Stimulated activated naive CD4-positive, alpha-beta T cell (primary cell): ENCODE measurements around the gene CCDC30.
"Not testable (repeated sequence)": the region's sequence is repeated elsewhere in the genome, so short reads cannot be mapped to it uniquely, and the experiment has no call there.

Experiments
- DNase-seq, 6 experiments: peaks; one replicate each; lab custom pipeline; 2025; lab: John Stamatoyannopoulos, UW

CCDC30 gene

DNA sequence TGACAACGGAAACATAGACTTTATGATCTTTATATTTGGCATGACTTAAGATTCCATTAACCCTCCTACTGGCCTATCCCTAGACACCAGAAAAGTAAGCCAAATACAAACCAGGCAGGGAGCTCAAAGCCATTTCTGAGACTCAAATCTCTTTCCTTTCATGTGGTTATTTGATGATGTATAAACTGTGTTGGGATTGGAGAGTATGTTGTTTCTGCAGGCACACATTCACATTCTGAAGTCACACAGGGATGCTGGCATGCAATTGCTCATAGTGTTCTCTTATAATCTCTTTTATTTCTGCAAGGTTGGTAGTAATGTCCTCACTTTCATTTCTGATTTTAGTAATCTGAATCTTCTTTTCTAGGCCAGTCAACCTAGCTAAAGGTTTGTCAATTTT is 13.0 kb upstream of the CCDC30 start:
- no peak for DNase-seq

DNA sequence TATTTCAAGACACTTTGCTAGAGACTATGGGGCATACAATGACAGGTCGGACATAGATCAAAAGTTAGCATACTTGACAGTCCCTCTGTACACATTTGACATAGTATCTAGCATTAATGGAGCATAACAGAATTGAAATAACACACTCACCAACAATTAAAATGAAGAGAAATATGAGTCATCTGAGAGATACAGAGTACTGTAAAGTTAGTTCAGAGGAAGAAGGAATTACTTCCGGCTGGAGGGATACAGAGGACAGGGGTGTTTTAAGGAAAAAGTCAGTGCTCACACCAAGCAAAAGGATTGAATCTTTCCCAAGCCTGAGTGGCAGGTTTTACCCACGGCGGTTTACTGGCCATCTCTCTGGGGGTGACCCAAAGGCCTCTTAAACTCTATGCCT is 9.7 kb upstream of the CCDC30 start:
- DNase-seq = no peak

DNA sequence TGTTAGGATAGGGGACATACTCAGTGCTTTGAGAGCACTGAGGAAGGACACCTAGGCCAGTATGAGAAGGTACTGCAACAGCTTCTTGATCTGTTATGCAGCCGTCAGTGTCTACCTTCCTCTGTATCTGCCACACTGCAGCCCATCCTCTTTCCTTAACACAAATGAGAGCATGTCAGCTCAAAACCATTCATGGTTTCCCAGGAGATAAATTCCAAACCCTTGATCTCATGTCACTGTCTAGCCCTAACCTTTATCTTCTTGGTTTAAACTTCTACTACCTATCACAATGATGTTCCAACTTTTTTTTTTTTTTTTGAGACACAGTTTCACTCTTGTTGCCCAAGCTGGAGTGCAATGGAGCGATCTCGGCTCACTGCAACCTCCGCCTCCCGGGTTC is 8.7 kb upstream of the CCDC30 start:
- DNase-seq = no peak

DNA sequence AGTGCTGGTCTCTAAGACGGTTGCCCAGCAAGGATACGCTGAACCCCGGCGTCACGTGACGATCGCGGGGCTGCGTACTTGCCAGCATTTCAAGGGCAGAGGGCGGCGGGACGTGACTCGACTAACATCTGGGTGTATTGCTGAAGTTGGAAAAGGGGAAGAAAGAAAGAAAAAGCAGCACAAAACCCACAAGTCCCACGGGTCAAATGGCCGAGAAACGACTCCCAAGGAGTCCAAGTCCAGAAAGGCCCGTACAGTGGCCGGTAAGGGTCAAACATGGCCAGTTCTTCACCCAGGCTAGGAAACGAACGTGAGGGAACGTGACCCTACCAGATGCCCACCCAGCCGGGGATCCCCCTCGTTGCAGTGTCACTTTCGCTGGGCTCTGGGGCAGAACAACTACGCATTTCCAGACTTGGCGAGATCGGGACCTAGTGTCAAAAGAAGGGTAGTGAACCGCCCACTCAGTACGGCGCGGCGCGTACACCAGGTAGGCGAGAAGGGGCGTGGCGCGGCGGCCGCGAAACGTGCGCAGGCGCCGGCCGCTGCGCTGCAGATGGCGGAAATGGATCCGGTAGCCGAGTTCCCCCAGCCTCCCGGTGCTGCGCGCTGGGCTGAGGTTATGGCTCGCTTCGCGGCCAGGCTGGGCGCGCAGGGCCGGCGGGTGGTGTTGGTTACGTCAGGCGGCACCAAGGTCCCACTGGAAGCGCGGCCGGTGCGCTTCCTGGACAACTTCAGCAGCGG is 6.9 kb upstream of the CCDC30 start, which contains the start of the genes PPCS and ZMYND12:
Gene PPCS, plus strand, starts transcription at position 534 of the 744 bp plus-strand sequence. Its CDS starts 23 bp downstream, at position 557.
Gene ZMYND12, minus strand, starts transcription at position 13 of the 744 bp plus-strand sequence. CDS start 25 bp downstream, outside the sequence.
- peak; percentile 84 to 91 (median 89) for DNase-seq

DNA sequence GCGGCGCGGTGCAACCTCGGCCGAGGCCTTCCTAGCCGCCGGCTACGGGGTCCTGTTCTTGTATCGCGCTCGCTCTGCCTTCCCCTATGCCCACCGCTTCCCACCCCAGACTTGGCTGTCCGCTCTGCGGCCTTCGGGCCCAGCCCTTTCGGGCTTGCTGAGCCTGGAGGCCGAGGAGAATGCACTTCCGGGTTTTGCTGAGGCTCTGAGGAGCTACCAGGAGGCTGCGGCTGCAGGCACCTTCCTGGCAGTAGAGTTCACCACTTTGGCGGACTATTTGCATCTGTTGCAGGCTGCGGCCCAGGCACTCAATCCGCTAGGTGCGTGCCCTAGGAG is 6.4 kb upstream of the CCDC30 start:
- DNase-seq = peak in 5 of 6 experiments; percentile 46 to 89 (median 64)

DNA sequence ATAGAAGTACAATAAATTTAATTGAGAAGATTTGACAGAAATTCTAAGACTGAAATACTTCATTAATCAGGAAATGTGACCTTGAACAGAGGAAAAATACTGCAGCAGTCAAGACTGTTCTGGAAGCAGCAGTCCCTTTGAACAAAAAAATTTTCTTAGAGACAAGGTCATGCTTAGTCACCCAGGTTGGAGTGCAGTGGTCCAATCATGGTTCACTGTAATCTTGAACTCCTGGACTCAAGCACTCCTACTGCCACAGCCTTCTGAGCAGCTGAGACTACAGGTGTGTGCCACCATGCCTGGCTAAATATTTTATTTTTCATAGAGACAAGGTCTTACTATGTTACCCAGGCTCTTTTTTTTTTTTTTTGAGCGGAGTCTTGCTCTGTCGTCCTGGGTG is 1.9 kb upstream of the CCDC30 start:
- DNase-seq = no peak

DNA sequence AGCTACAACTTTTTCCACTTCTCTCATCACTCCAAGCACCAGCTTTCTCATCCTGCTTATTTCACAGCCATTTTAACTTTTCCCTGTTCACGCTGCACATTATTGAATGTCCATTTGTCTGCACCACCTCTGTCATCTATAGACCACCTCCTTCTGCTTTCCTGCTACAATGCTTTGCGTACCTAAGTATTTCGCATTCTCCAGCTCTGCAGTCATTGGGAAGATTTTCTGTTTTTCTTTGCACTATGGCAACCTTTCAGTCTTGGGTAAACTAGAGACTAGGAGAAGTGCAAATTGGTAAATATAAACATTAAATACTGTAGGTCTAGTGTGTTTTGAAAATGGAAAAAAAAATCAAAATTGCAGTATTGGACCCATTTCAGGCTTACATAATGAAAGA is 835 bp downstream of the CCDC30 start:
- DNase-seq = peak in 1 of 6 experiments; percentile 1

DNA sequence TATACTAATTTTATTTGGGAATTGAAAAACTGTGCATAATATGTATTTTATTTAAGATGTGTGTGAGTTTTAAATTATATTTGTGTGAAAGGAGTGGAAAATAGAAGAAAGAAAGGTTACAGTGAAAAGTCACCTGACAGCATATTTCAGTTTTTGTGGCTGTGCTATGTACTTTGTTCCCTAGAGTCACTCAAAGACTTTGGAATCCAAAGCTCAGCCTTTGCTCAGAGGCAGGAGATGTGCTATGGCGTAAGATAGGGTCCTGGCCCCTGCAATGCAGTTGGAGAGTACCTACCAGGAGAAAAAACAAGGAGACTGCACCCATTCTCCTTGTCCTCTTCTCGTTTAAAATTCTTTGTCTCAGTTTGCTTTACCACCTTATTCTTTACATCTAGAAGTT is 2.9 kb downstream of the CCDC30 start:
- DNase-seq = no peak

DNA sequence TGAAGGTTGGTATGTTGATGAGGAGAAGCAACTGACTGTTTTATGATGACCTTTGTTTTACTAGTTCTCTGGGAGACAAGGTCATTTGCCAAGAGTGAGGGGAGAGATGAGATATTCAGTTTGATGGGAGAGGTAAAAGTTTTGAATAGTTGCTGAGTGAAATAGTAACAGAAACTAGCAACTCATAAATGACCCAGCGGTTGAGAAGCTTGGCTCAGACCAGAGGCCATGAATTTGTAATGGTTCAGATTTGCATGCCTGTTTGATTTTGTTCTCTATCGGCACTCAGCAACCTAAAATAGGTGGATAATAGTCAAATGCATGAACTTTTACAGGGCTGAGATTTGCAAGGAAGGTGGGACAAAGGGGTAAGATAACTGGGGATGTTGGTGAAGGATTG is 6.6 kb downstream of the CCDC30 start:
- DNase-seq = no peak

DNA sequence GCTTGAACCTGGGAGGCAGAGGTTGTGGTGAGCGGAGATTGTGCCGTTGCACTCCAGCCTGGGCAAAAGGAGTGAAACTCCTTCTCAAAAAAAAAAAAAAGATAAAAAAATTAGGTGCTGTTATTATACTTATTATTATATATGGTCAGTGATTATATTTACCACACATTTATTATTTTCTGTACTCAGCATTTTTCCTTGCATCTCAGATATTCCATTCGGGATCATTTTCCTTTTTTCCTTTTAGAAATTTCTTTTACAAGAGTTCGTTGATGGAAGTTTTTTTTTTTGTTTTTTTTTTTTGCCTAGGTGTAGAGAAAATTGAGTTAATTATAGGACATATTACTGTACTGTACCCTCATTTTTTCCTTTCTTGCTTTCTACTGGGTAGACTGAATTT is 13.5 kb downstream of the CCDC30 start:
- DNase-seq = no peak

DNA sequence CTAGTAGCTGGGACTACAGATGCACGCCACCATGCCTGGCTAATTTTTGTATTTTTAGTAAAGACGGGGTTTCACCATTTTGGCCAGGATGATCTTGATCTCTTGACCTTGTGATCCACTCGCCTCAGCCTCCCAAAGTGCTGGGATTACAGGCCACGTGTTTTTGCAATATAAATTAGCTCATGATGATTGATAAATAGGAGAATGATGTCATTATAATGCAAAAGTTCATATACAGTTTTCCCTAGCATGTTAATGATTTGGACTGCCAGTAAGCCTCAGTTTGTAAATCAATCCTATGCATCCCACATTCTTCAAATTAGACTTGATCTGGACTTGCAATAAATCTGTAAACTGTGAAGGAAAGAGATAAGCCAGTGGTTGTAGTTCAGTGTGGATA is 14.3 kb downstream of the CCDC30 start:
- not testable (repeated sequence) for DNase-seq

DNA sequence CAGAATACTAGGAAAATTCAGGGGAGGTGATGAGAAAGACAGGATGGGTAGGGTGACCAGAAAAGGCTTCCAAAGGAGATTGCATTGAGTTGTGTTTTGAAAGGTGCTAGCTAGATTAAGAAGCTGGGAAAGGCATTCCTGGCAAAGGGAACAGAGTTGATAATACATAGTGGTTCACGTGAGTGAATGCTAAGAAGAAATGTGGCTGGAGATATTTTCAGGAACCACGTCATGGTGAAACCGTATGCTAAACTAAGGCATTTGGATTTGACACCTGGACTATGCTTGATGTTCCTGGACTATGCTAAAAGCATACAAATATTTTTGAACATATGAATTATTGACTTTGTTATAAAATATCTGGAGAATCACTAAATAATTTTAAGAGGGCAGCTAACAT is 14.7 kb downstream of the CCDC30 start:
- no peak for DNase-seq

DNA sequence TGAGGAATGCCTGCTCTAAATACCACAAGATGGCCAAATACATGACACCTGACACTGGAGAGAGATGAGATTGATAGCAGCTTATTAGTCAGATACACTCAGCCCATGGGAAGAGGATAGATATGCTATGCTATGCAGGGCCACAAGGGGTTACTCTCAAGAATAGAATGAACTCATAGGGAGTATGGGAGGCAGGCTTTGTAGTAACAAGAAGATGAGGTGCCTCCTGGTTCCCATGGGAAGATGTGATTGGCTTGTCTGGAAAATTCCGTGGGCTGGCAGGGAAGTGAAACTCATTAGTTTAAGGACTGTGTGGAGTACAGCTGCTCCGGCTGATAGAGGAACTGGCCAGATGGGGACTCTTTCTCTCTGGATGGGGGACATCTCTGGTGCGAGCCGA is 16.5 kb downstream of the CCDC30 start:
- no peak for DNase-seq

DNA sequence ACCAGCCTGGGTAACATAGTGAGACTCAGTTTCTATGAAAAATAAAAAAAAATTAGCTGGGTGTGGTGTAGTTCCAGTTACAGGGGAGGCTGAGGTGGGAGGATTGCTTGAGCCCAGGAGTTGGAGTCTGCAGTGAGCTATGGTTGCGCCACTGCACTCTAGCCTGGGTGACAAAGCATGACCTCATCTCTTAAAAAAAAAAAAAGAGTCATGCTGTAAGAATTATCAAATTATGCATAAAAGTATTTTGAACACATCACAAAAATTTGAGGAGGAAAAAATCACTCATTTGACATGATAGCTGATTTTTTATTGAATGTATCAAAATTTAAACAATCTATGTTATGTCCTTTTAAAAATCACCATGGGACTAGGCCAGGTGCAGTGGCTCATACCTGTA is 17.8 kb downstream of the CCDC30 start:
- no peak for DNase-seq

DNA sequence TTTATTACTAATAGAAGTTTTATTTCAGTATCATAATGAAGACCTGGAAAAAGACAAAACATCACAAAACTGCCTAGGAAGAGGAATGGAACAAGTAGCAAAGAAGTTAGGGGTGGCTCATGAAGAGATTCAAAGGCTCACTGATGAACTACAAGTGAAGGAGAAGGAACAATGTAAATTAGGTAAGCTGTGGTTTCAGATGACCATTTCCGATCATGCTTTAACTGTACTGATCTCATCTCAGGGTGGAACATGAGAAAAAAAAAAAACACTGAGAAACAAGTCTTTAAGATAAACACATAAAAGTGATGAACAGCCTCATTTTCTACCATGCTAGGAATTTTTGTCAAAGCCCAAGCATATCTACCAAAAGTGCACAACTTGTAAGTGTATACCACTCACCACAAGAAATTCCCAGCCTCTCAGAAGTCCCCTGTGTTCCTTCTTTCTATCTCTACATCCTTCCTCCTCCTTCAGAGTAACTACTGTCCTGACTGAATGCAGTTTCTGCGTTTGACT is 19.6 kb downstream of the CCDC30 start:
- no peak for DNase-seq

DNA sequence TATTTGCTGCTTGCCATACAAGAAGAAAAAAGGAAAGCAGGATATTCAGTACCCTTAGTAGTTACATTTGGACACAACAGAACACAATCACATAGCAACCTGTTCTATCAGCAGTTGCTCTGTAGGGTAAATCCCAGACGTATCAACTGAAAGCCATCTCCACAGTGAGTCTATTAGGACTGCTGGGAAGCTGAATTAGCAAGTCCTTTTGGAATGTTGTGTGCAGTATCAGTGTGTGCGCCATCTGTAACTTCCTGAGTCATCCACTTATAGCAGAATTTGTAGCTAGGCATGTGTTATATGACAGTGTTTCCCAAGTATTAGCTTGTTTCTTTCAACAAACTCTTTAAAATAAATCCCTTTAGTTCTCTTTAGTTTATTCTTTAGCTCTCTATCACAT is 21.3 kb downstream of the CCDC30 start:
- no peak for DNase-seq

DNA sequence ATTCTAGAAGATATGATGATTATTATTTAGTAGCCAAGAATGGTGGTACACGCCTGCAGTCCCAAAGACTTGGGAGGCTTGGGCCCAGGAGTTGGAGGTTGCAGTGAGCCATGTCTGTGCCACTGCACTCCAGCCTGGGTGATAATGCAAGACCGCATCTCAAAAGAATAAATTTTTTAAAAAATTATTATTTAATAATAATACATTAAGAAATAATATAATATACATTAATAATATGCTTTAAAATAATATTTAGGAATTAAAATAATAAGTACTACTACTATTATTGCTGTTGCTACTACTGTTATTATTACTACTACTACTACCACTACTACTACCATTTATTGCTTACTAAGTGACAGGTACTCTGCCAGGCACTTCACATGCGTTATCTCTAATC is 27.2 kb downstream of the CCDC30 start:
- no peak for DNase-seq

DNA sequence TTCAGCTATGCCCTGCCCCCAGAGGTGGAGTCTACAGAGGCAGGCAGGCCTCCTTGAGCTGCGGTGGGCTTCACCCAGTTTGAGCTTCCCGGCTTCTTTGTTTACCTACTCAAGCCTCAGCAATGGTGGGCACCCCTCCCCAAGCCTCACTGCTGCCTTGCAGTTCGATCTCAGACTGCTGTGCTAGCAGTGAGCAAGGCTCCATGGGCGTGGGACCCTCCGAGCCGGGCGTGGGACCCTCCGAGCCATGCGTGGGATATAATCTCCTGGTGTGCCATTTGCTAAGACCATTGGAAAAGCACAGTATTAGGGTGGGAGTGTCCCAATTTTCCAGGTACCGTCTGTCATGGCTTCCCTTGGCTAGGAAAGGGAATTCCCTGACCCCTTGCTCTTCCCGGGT is 38.9 kb downstream of the CCDC30 start:
- not testable (repeated sequence) for DNase-seq

DNA sequence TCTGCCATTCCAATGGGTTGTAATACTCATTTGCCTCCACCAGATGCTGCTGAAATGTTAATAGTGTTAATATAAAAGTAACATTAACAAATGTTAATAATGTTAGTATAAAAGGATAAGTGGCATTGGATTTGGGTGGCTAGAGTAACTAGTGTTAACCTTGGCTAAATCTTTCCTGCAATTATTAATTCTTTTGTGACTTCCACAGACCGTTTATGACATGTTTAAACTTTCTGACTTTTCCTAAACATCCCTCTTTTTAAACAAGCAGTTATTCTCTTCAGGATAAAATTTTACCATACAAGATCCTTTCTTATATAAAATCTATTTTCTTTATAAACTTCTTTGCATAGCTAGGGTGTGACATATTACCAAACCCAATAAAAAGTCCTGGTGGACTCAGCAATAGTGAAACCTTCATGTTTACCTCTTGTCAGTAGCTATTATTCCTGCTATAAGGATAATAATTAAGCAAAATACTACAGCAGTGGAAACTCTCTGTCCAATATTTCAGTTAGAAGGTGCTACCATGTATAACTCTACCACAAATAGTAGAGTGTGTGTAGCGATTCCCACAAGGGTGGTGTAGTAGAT is 41.5 kb downstream of the CCDC30 start:
- DNase-seq = no peak

DNA sequence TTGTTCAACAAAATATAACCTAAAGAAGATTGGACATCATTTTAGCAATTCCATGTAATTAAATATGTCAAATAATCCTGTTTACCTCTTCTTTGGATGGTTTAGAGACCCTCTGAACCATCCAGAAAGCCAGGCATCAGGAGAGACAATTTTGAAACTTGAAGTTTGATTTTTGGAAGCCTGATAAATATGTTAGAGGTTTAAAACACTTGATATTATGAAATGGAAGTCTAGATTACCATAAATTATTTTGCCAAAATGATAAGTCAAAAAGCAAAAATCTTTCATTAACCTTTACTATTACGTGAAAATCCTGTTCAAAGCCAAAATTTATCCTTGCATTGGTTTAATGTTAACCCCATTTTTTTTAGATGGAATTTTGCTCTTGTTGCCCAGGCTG is 43.5 kb downstream of the CCDC30 start:
- DNase-seq = no peak

DNA sequence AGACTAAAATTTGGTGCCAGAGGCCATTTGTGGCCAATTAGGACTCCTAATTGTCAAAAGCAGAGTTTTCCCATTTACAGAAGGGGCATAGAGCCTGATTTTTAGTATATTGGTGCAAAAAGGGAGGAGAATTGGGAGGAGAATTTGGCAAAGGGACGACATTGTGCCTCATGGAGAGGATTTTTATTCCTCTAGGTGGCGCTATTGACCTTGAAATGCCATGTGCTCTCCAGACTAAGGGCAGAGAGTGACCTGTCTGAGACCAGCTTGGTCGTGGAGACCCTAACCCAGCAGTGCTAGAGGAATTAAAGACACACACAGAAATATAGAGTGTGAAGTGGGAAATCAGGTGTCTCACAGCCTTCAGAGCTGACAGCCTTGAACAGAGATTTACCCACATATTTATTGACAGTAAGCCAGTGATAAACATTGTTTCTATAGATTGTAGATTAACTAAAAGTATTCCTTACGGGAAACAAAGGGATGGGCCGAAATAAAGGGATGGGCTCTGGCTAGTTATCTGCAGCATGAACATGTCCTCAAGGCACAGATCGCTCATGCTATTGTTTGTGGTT is 48.6 kb downstream of the CCDC30 start:
- not testable (repeated sequence) for DNase-seq

DNA sequence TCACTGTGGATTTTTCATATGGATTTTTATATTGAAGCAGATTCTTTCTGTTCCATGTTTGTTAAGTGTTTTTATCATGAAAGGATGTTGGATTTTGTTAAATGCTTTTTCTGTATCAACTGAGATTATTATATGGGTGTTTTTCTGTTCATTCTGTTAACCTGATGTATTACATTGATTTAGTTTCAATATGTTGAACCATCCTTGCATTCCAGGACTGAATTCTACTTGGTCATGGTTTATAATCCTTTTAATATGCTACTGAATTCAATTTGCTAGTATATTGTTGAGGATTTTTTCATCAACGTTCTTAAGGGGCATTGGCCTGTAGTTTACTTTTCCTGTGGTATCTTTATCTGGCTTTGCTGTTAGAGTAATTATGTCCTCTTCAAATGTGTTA is 55.8 kb downstream of the CCDC30 start:
- no peak for DNase-seq

DNA sequence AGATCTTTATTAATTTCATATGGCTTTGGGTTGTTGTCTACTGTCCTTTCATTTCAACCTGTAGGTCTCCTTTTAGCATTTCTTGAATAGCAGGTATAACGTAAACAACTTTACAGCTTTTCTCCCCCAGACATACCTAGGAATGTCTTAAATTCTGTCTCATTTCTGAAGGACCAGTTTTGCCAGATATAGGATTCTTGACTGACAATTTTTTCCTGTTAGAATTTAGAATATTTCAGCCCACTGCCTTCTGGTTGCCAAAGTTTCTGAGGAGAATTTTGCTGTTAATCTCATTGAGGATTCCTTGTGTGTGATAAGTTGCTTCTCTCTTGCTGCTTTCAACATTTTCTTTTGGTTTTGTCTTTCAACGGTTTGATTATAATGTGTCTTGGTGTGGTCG is 60.1 kb downstream of the CCDC30 start:
- no peak for DNase-seq
